ENCODE results near the gene CDKL5. TPM values are rescaled to one million over a fixed set of nuclear protein-coding genes. Genes with fewer than 3 reads are reported as not detected.

CDKL5 gene
- total RNA-seq, 1 donor from 2014 or later, result 33.8 TPM

DNA sequence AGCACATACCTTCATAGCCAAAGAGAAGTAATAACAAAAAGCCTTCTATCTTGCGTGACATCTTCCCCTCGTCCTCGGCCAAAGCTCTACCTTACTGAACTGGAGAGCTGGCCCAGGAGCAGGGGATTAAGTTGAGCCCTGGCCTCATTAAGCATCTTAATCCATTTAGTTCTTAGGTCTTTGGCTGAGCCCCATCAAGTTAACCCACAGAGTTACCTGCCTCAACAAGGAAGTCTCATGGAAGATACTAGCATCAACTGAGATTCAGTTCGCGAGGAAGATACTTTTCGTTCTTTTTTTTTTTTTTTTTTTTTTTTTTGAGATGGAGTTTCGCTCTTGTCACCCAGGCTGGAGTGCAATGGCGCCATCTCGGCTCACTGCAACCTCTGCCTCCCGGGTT, 246.6 kb downstream of the CDKL5 start, which contains the start of gene RS1:
TSS of gene RS1 (minus strand) at position 101 of the 400 bp plus-strand sequence. CDS start at position 61, 40 bp downstream.
- ATAC-seq (no peak), DNase-seq (no peak)
- Histone ChIP-seq H3K27ac (no peak within 1 kb of the TSS), H3K36me3 (no peaks in the 10 kb centered on the region), H3K27me3 (no peaks in the 10 kb centered on the region), H3K9me3 (no peaks in the 10 kb centered on the region), H3K4me1 (no peaks in the 10 kb centered on the region), H3K4me3 (no peak within 1 kb of the TSS)
- TF ChIP-seq, protein P1, sequence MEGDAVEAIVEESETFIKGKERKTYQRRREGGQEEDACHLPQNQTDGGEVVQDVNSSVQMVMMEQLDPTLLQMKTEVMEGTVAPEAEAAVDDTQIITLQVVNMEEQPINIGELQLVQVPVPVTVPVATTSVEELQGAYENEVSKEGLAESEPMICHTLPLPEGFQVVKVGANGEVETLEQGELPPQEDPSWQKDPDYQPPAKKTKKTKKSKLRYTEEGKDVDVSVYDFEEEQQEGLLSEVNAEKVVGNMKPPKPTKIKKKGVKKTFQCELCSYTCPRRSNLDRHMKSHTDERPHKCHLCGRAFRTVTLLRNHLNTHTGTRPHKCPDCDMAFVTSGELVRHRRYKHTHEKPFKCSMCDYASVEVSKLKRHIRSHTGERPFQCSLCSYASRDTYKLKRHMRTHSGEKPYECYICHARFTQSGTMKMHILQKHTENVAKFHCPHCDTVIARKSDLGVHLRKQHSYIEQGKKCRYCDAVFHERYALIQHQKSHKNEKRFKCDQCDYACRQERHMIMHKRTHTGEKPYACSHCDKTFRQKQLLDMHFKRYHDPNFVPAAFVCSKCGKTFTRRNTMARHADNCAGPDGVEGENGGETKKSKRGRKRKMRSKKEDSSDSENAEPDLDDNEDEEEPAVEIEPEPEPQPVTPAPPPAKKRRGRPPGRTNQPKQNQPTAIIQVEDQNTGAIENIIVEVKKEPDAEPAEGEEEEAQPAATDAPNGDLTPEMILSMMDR (IDR thresholded peaks at IDR 0.05), result no peak
- intact Hi-C loops (cut with DNase I), result no loop called here

DNA sequence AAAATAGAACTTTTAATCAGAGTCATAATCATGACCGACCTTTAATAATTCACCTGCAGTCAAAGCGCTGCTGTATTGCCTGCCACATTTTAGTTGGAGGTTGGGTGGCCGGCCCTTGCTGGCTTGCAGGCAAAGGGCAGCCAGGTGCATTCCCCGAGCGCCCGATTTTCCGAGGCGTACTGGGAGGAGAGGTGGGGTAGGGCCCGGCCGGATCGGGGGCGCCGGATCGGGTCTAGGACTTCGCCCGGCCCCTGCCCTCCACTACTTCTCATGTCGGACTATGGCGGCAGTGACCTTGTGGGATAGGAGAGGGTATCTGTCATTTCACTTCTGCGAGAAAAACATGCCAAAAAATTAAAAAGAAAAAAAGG, 249.0 kb downstream of the CDKL5 start:
- Histone ChIP-seq H3K27ac (peak overlapping the region; percentile 88), H3K27me3 (no peaks in the 10 kb centered on the region), H3K36me3 (no peaks in the 10 kb centered on the region), H3K4me3 (peak overlapping the region; percentile 60), H3K4me1 (no peaks in the 10 kb centered on the region), H3K9me3 (no peaks in the 10 kb centered on the region)
- TF ChIP-seq, protein P1 (IDR thresholded peaks at IDR 0.05), result no peak
- intact Hi-C loops (cut with DNase I), result no loop called here
- DNase-seq (peak; percentile 58), ATAC-seq (peak; percentile 58)

DNA sequence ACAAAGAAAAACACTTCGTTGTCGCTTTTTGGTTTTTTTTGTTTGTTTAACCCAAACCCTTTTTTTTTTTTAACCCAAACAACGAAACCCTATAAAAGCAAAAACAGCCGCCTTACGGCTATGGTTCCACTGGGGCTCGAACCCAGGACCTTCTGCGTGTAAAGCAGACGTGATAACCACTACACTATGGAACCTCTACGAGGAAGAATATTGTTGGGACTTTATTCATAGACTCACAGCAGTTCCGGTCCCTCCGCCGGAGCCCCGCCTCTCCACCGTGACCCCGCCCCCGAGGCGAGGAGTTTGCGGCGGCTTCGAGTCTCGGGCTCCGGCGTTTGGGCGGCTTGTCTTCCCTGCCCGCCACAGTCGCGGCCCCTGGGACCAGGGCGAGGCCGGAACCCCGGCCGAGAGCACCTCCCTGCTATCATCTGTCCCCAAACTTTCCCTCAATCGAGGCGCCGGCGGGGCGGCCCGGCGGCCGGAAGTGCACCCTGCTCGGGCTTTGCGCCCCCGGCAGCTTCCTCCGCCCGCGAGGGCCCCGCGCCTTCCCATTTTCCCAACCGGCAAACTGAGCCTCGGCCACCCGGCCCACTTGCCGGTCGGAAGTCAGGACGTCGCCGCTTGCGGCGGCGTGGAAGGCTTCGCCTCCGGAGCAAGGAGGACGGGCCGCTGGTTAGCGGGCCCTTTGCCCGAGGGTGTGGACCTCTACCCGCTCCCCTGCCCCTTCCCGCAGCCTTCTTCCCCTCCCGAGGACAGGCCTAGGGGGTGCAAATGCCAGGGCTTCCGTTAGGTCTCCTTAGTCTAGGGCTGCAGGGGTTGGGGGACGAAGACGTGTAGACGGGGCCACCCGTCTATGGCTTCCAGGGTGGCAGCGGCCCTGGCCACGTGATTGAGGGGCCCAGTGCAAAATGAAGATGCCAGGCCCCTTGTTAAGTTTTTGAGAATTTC, 249.7 kb downstream of the CDKL5 start:
- peak; percentile 86 for DNase-seq
- H3K36me3 ChIP-seq, result no peaks in the 10 kb centered on the region
- TF ChIP-seq, protein P1 (IDR thresholded peaks at IDR 0.05), result no peak
- H3K9me3 ChIP-seq, result no peaks in the 10 kb centered on the region
- no peaks in the 10 kb centered on the region for H3K4me1 ChIP-seq
- intact Hi-C loops (cut with DNase I), result no loop called here
- H3K27ac ChIP-seq, result peak overlapping the region; percentile 88
- peak overlapping the region; percentile 60 for H3K4me3 ChIP-seq
- peak; percentile 96 for ATAC-seq
- H3K27me3 ChIP-seq, result no peaks in the 10 kb centered on the region

- H3K4me3 ChIP-seq, result no peak overlapping the region
- TF ChIP-seq, protein P1 (IDR thresholded peaks at IDR 0.05), result no peak
- H3K4me1 ChIP-seq, result no peaks in the 10 kb centered on the region
- H3K27me3 ChIP-seq, result no peaks in the 10 kb centered on the region
- no peak for DNase-seq
- no peak for ATAC-seq
- H3K27ac ChIP-seq, result no peak overlapping the region
- H3K9me3 ChIP-seq, result no peaks in the 10 kb centered on the region
- no peaks in the 10 kb centered on the region for H3K36me3 ChIP-seq
- intact Hi-C loops (cut with DNase I), result no loop called here
Observed at GRCh38 chrX:18676050-18676449, 250.6 kb downstream of the CDKL5 start.

DNA sequence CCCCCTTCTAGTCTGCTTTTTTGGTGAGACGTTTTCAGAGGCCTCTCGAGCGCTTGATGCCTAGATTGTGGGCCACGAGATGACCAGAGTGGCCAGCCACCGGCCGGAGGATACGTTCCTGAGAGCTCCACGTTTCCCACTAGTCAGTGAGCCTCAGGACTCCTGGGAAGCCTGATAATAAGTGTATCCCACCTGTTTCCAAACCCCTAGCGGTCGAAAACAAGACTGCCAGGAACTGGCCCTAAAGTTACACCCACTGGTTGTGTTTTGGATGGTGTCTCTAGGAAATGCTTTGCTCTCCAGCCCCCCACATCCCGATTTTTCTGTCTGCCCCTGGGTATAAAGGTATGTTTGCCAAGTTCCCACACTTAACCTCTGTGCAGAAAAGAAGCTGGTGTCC, 251.1 kb downstream of the CDKL5 start:
- DNase-seq (no peak), ATAC-seq (no peak)
- no peaks in the 10 kb centered on the region for H3K36me3 ChIP-seq
- no peaks in the 10 kb centered on the region for H3K27me3 ChIP-seq
- no peaks in the 10 kb centered on the region for H3K4me1 ChIP-seq
- H3K27ac ChIP-seq, result no peak overlapping the region
- intact Hi-C loops (cut with DNase I), result no loop called here
- TF ChIP-seq, protein P1 (IDR thresholded peaks at IDR 0.05), result no peak
- H3K9me3 ChIP-seq, result no peaks in the 10 kb centered on the region
- H3K4me3 ChIP-seq, result no peak overlapping the region

Measured in upper lobe of right lung (tissue), 1 donor.